Measurements from ENCODE around the gene BLTP2. TPM values are rescaled to one million over a fixed set of nuclear protein-coding genes. Genes with fewer than 3 reads are reported as not detected.

BLTP2 gene
- total RNA-seq, 1 experiment from 2014 or later: 137 TPM

GRCh38 chr17:28685366-28685765, 40.4 kb upstream of the BLTP2 start:
- Histone ChIP-seq H3K79me1 (ENCODE audit: insufficient read depth, low read depth, low read length, poor library complexity, severe bottlenecking) (no peaks in the 10 kb centered on the region), H2BK20ac (ENCODE audit: low read depth, low read length, poor library complexity, severe bottlenecking) (no peak overlapping the region), H4K91ac (ENCODE audit: insufficient read length, low read depth, low read length) (no peak overlapping the region), H3K79me2 (ENCODE audit: insufficient read depth, low read length) (no peaks in the 10 kb centered on the region), H3K56ac (ENCODE audit: insufficient read length, low read depth, low read length) (no peak overlapping the region), H2AFZ (ENCODE audit: low read length) (no peak overlapping the region), H2BK120ac (ENCODE audit: low read depth, low read length, poor library complexity, severe bottlenecking) (no peak overlapping the region), H4K8ac (replicated peaks; ENCODE audit: insufficient read length, low read depth, low read length) (no peak overlapping the region), H3K4ac (ENCODE audit: low read depth, low read length) (no peak overlapping the region), H3K18ac (ENCODE audit: insufficient read length, low read depth, low read length) (no peak overlapping the region), H3K27me3 (ENCODE audit: insufficient read depth, low read length) (peaks cover 1% of the 10 kb centered on the region; the same call in 1 of the 2 replicates), H3K27ac (ENCODE audit: insufficient read length, low read depth, low read length) (no peak overlapping the region), H3K9ac (ENCODE audit: extremely low read depth, insufficient read length, low read length) (no peak overlapping the region), H3K14ac (ENCODE audit: insufficient read depth, low read length) (no peak overlapping the region), H3K23ac (ENCODE audit: insufficient read length, low read depth, low read length) (no peak overlapping the region), H2BK12ac (ENCODE audit: insufficient read length, low read depth, low read length) (no peak overlapping the region), H3K4me2 (ENCODE audit: insufficient read depth, insufficient read length, low read length) (no peak overlapping the region), H4K20me1 (ENCODE audit: control insufficient read depth, insufficient read depth, insufficient read length) (no peaks in the 10 kb centered on the region), H2BK5ac (ENCODE audit: insufficient read length, low read length) (no peak overlapping the region), H2AK5ac (ENCODE audit: insufficient read length, low read length) (no peak overlapping the region), H2BK15ac (ENCODE audit: low read depth, low read length) (no peak overlapping the region), H3K23me2 (ENCODE audit: insufficient read length, low read depth, low read length, poor library complexity, severe bottlenecking) (no peaks in the 10 kb centered on the region), H3K4me1 (ENCODE audit: insufficient read depth, low read length) (no peaks in the 10 kb centered on the region), H4K5ac (ENCODE audit: insufficient read length, low read depth, low read length) (no peak overlapping the region), H3T11ph (ENCODE audit: low read length) (no peak overlapping the region), H3K9me3 (ENCODE audit: control insufficient read depth, low read depth, low read length) (no peaks in the 10 kb centered on the region)
- Mint-ChIP-seq H3K27me3 (ENCODE audit: low read depth) (no peaks in the 10 kb centered on the region), H3K36me3 (ENCODE audit: insufficient read depth in 1 of 3, low read depth in 3 of 3) (peaks cover 71 to 98% (median 95%) of the 10 kb centered on the region in 3 experiments; a peak in 6 of 7 replicates), H3K27ac (0 out of 7 replicates have a peak overlapping the region, but pooled peaks of 1 of the 3 experiments have one; percentile 40), H3K4me3 (no peak overlapping the region), H3K9me3 (no peaks in the 10 kb centered on the region), H3K4me1 (no peaks in the 10 kb centered on the region)
- TF ChIP-seq, protein P1, sequence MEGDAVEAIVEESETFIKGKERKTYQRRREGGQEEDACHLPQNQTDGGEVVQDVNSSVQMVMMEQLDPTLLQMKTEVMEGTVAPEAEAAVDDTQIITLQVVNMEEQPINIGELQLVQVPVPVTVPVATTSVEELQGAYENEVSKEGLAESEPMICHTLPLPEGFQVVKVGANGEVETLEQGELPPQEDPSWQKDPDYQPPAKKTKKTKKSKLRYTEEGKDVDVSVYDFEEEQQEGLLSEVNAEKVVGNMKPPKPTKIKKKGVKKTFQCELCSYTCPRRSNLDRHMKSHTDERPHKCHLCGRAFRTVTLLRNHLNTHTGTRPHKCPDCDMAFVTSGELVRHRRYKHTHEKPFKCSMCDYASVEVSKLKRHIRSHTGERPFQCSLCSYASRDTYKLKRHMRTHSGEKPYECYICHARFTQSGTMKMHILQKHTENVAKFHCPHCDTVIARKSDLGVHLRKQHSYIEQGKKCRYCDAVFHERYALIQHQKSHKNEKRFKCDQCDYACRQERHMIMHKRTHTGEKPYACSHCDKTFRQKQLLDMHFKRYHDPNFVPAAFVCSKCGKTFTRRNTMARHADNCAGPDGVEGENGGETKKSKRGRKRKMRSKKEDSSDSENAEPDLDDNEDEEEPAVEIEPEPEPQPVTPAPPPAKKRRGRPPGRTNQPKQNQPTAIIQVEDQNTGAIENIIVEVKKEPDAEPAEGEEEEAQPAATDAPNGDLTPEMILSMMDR (conservative IDR thresholded peaks at IDR 0.05): no peak
- WGBS (ENCODE audit: extremely low coverage, insufficient read length, low lambda C conversion rate): no CpG with 5 or more reads among the region's 5 CpGs
- DNase-seq: no peak
